IMR-90 (cell line): ENCODE results near the gene DBF4B. TPM values are rescaled to one million over a fixed set of nuclear protein-coding genes. Genes with fewer than 3 reads are reported as not detected.

ENCODE experiments used
- ATAC-seq: fragments of 200-7000 bp; cut with Tn5 transposase; 2 replicates; pipeline ENCODE4 v1.9.1; 2020; ENCODE audit warnings: low read depth, mild to moderate bottlenecking, moderate library complexity
- BruUV-seq: library from RNA; stranded (reverse); fragments of 400-500 nt; replicated peaks from 2 replicates; lab custom pipeline; 2021; lab: Mats Ljungman, UMichigan
- CTCF ChIA-PET: fragments of 300-600 bp; formaldehyde crosslinking; extraction: SDS; loops from one replicate; lab custom pipeline; 2021; ENCODE audit warnings: antibody characterized with exemption; lab: Yijun Ruan, JAX
- POLR2A ChIA-PET: fragments of 300-600 bp; sonication (Branson Sonifier 250); formaldehyde crosslinking; loops from one replicate; lab custom pipeline; 2022; ENCODE audit warnings: antibody characterized with exemption; ENCODE audit not compliant: unreplicated experiment; lab: Charles Lee
- DNase-seq: peaks from one replicate; pipeline ENCODE4 v3.0.0; 2013
- H2AFZ ChIP-seq: replicated peaks from 2 replicates; pipeline ENCODE3; 2013; ENCODE audit warnings: low read length, mild to moderate bottlenecking; ENCODE audit not compliant: poor library complexity
- H2AK5ac ChIP-seq: 2 replicates; pipeline ENCODE4 v1.6.1; 2013; ENCODE audit warnings: low read depth, low read length, inconsistent platforms
- H2AK9ac ChIP-seq: replicated peaks from 2 replicates; pipeline ENCODE3; 2013; ENCODE audit warnings: mild to moderate bottlenecking, low read depth, low read length, moderate library complexity; ENCODE audit not compliant: poor library complexity
- H2BK120ac ChIP-seq: 2 replicates; pipeline ENCODE4 v1.6.1; 2013; ENCODE audit warnings: low read depth, low read length, inconsistent platforms
- H2BK15ac ChIP-seq: 3 replicates; pipeline ENCODE4 v1.6.1; 2013; ENCODE audit warnings: low read depth, low read length, inconsistent platforms
- H2BK20ac ChIP-seq: 2 replicates; pipeline ENCODE4 v1.6.1; 2013; ENCODE audit warnings: low read depth, mild to moderate bottlenecking, inconsistent platforms, low read length, moderate library complexity
- H2BK5ac ChIP-seq: 2 replicates; pipeline ENCODE4 v1.6.1; 2013; ENCODE audit warnings: mild to moderate bottlenecking, low read depth, low read length, inconsistent platforms; ENCODE audit not compliant: poor library complexity, severe bottlenecking
- H3K14ac ChIP-seq: replicated peaks from 2 replicates; pipeline ENCODE4 v1.6.1; 2013; ENCODE audit warnings: low read depth, low read length, inconsistent platforms
- H3K18ac ChIP-seq: 2 replicates; pipeline ENCODE4 v1.6.1; 2013; ENCODE audit warnings: low read depth, low read length, control low read depth
- H3K23ac ChIP-seq: 2 replicates; pipeline ENCODE4 v1.6.1; 2013; ENCODE audit warnings: low read depth, low read length, inconsistent platforms
- H3K27ac ChIP-seq: 2 replicates; pipeline ENCODE4 v1.5.1; 2013; ENCODE audit warnings: mild to moderate bottlenecking, control low read depth, low read length; ENCODE audit not compliant: insufficient read depth
- H3K27me3 ChIP-seq: 2 replicates; pipeline ENCODE4 v1.6.1; 2013; ENCODE audit warnings: low read length; ENCODE audit not compliant: control insufficient read depth, insufficient read depth
- H3K36me3 ChIP-seq: 2 replicates; pipeline ENCODE4 v1.6.1; 2013; ENCODE audit warnings: low read length, mixed read lengths; ENCODE audit not compliant: control insufficient read depth, insufficient read depth
- H3K4ac ChIP-seq: 2 replicates; pipeline ENCODE4 v1.6.1; 2013; ENCODE audit warnings: low read depth, low read length, inconsistent platforms
- H3K4me1 ChIP-seq: 2 replicates; pipeline ENCODE4 v1.6.1; 2013; ENCODE audit warnings: low read length, mixed read lengths; ENCODE audit not compliant: control insufficient read depth, insufficient read depth
- H3K4me2 ChIP-seq: 2 replicates; pipeline ENCODE4 v1.6.1; 2013; ENCODE audit warnings: low read depth, mild to moderate bottlenecking, control low read depth, low read length, moderate library complexity
- H3K4me3 ChIP-seq: 2 replicates; pipeline ENCODE4 v1.5.1; 2013; ENCODE audit warnings: low read depth, mild to moderate bottlenecking, control low read depth, low read length, moderate library complexity; ENCODE audit not compliant: insufficient read depth
- H3K56ac ChIP-seq: 2 replicates; pipeline ENCODE4 v1.6.1; 2013; ENCODE audit warnings: low read length, inconsistent platforms; ENCODE audit not compliant: insufficient read depth; ENCODE audit errors: extremely low read depth
- H3K79me1 ChIP-seq, 2 experiments: 2 replicates each; pipeline ENCODE4 v1.6.1; 2013; ENCODE audit warnings: low read length in 2 of 2, inconsistent platforms in 1 of 2, low read depth in 1 of 2
- H3K9ac ChIP-seq: 2 replicates; pipeline ENCODE4 v1.6.1; 2013; ENCODE audit warnings: low read depth, low read length, control low read depth
- H3K9me1 ChIP-seq: 2 replicates; pipeline ENCODE4 v1.6.1; 2013; ENCODE audit warnings: low read length, inconsistent platforms; ENCODE audit not compliant: insufficient read depth
- H3K9me3 ChIP-seq: 2 replicates; pipeline ENCODE4 v1.6.1; 2013; ENCODE audit warnings: low read length; ENCODE audit not compliant: control insufficient read depth, insufficient read depth
- H4K20me1 ChIP-seq: 2 replicates; pipeline ENCODE4 v1.6.1; 2013; ENCODE audit warnings: low read length, inconsistent platforms; ENCODE audit not compliant: insufficient read depth
- H4K5ac ChIP-seq: 2 replicates; pipeline ENCODE4 v1.6.1; 2013; ENCODE audit warnings: mild to moderate bottlenecking, low read depth, low read length, control low read depth
- H4K8ac ChIP-seq, 2 experiments: 2 replicates each; pipeline ENCODE4 v1.6.1; 2013; ENCODE audit warnings: low read depth in 2 of 2, low read length in 2 of 2, control low read depth in 1 of 2, inconsistent platforms in 1 of 2
- H4K91ac ChIP-seq: 2 replicates; pipeline ENCODE4 v1.6.1; 2013; ENCODE audit warnings: low read depth, low read length, inconsistent platforms; ENCODE audit not compliant: insufficient read depth
- RAD21 ChIP-seq: IDR thresholded peaks from 2 replicates; pipeline ENCODE4 v1.6.1; 2012; ENCODE audit warnings: low read length, improper control_type of control experiment
- WGBS, 2 experiments: methylation state at CpG; one replicate each; pipeline versions ENCODE4 v1.1.5 to v1.1.7; 2013; ENCODE audit warnings: missing lambda C conversion rate in 2 of 2; ENCODE audit not compliant: insufficient read length in 1 of 2; ENCODE audit errors: extremely low coverage in 2 of 2; 5-methylcytosine and 5-hydroxymethylcytosine counted together
- dilution Hi-C: fragments of 300-500 bp; cut with HindIII; formaldehyde crosslinking; loops from one replicate; pipeline ENCODE4 v1.14.3; 2018; ENCODE audit warnings: low sequenced_read_pairs; ENCODE audit not compliant: unreplicated experiment
- in situ Hi-C: fragments of 300-500 bp; cut with MboI; formaldehyde crosslinking; loops from 3 replicates; pipeline ENCODE4 v1.14.3; 2019; ENCODE audit warnings: low sequenced_read_pairs, inconsistent platforms, mixed read lengths
- intact Hi-C: fragments of 100-400 bp; cut with micrococcal nuclease; formaldehyde crosslinking; loops from 2 replicates; pipeline ENCODE4 v1.10.0; 2022
- polyA plus RNA-seq, 3 experiments: library from polyadenylated mRNA; depleted of rRNA; stranded (reverse); fragments of >200 nt; gene quantifications; 2 replicates each; pipeline ENCODE4 v1.2.3, GENCODE V29; 2012; ENCODE audit warnings: low replicate concordance in 1 of 3
- total RNA-seq: library from RNA; depleted of rRNA; stranded (reverse); fragments of >200 nt; gene quantifications from 2 replicates; pipeline ENCODE4 v1.2.3, GENCODE V29; 2012
- TF ChIP-seq, protein P1 (sequence below): fragments of 150-350 bp; IDR thresholded peaks from 2 replicates; pipeline ENCODE4 v1.6.1; 2017; ENCODE audit warnings: mild to moderate bottlenecking, antibody characterized with exemption, low read length, low read depth

DBF4B gene
- total and polyA plus RNA-seq, 2 of the 4 experiments (the other 2 are of a cell fraction), result 3.6 to 10.2 TPM

GRCh38 chr17:44666006-44666405 lies 42.5 kb upstream of the DBF4B start:
- ChIA-PET CTCF (no interaction called here), POLR2A (no interaction called here)
- H4K5ac ChIP-seq, result no peak overlapping the region
- no peak overlapping the region for H2AFZ ChIP-seq
- H3K9me1 ChIP-seq, result no peaks in the 10 kb centered on the region
- no peak overlapping the region for H2AK5ac ChIP-seq
- in situ Hi-C loops, result no loop called here
- no TSS peak for BruUV-seq
- no peaks in the 10 kb centered on the region for H3K9me3 ChIP-seq
- H3K27ac ChIP-seq, result no peak overlapping the region
- dilution Hi-C loops, result no loop called here
- no peak overlapping the region for H3K4me3 ChIP-seq
- H4K8ac ChIP-seq, result no peak overlapping the region
- no peaks in the 10 kb centered on the region for H3K79me1 ChIP-seq
- no peak overlapping the region for H2BK120ac ChIP-seq
- no peak overlapping the region for H3K18ac ChIP-seq
- no peaks in the 10 kb centered on the region for H4K20me1 ChIP-seq
- WGBS, 2 experiments, result no CpG with 5 or more reads among the region's 1 CpG
- no peak overlapping the region for H2AK9ac ChIP-seq
- no peak overlapping the region for H2BK15ac ChIP-seq
- no peak overlapping the region for H3K4ac ChIP-seq
- no peak for DNase-seq
- H3K4me1 ChIP-seq, result no peaks in the 10 kb centered on the region
- no peaks in the 10 kb centered on the region for H3K27me3 ChIP-seq
- no peak overlapping the region for H3K56ac ChIP-seq
- H3K36me3 ChIP-seq, result no peaks in the 10 kb centered on the region
- no peak overlapping the region for H3K4me2 ChIP-seq
- ATAC-seq, result no peak
- intact Hi-C loops, result no loop called here
- H3K9ac ChIP-seq, result no peak overlapping the region
- no peak overlapping the region for H2BK20ac ChIP-seq
- H3K14ac ChIP-seq, result no peak overlapping the region
- no peak for TF ChIP-seq RAD21
- TF ChIP-seq, protein P1, sequence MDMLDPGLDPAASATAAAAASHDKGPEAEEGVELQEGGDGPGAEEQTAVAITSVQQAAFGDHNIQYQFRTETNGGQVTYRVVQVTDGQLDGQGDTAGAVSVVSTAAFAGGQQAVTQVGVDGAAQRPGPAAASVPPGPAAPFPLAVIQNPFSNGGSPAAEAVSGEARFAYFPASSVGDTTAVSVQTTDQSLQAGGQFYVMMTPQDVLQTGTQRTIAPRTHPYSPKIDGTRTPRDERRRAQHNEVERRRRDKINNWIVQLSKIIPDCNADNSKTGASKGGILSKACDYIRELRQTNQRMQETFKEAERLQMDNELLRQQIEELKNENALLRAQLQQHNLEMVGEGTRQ, result no peak
- H3K23ac ChIP-seq, result no peak overlapping the region
- no peak overlapping the region for H4K91ac ChIP-seq
- no peak overlapping the region for H2BK5ac ChIP-seq
